K562 (cell line): ENCODE results near the gene GGA2. TPM values are rescaled to one million over a fixed set of nuclear protein-coding genes. Genes with fewer than 3 reads are reported as not detected.

Experiments
- ATAC-seq: fragments of 200-7000 bp; cut with Tn5 transposase; 3 replicates; pipeline ENCODE4 v1.9.1; 2020; ENCODE audit warnings: moderate library complexity
- BruUV-seq: library from RNA; stranded (reverse); fragments of 400-500 nt; replicated peaks from 2 replicates; lab custom pipeline; 2021; lab: Mats Ljungman, UMichigan
- CTCF ChIA-PET: fragments of 300-600 bp; formaldehyde crosslinking; extraction: SDS; loops from one replicate; lab custom pipeline; 2021; ENCODE audit warnings: low intra/inter-chr PET ratio; lab: Yijun Ruan, JAX
- POLR2A ChIA-PET: fragments of 300-600, 350-650 bp; sonication (Branson Sonifier 250); formaldehyde crosslinking; extraction: SDS; loops from one replicate; lab custom pipeline; 2021; ENCODE audit warnings: antibody characterized with exemption, inconsistent platforms; lab: Yijun Ruan, JAX
- DNase-seq, 4 experiments: peaks; one replicate each; pipeline versions ENCODE4 v3.0.0 to v3.0.0-alpha.2; 2011 to 2018; ENCODE audit warnings: low spot score in 3 of 4, mixed read lengths in 3 of 4; ENCODE audit errors: extremely low read depth in 1 of 4
- FAIRE-seq: peaks from 2 replicates; lab custom pipeline; 2011; peaks lifted over from hg19 to GRCh38; lab: Jason Lieb, UNC
- H2AFZ ChIP-seq: 2 replicates; pipeline ENCODE4 v1.6.0; 2011; ENCODE audit warnings: low read depth, low read length, control low read depth, inconsistent platforms
- H3K27ac ChIP-seq: fragments of 200-600 bp; 3 replicates; pipeline ENCODE4 v1.8.0; 2011; ENCODE audit warnings: low read depth, mild to moderate bottlenecking, control low read depth, inconsistent platforms, low read length, moderate library complexity, mixed read lengths; ENCODE audit errors: extremely low read depth
- H3K27me3 ChIP-seq, 2 experiments: fragments of 300-600 bp in 1 of 2; 2 replicates in 1 of 2; 3 replicates in 1 of 2; pipeline versions ENCODE4 v1.6.0 to v1.8.0; 2011; ENCODE audit warnings: inconsistent platforms in 2 of 2, low read length in 2 of 2, mild to moderate bottlenecking in 1 of 2, mixed read lengths in 1 of 2, moderate library complexity in 1 of 2; ENCODE audit not compliant: control insufficient read depth in 2 of 2, insufficient read depth in 2 of 2
- H3K36me3 ChIP-seq: fragments of 300-600 bp; 3 replicates; pipeline ENCODE4 v1.8.0; 2011; ENCODE audit warnings: mild to moderate bottlenecking, low read length, inconsistent platforms; ENCODE audit not compliant: control insufficient read depth, insufficient read depth
- H3K4me1 ChIP-seq, 2 experiments: fragments of 200-600 bp in 1 of 2; replicated peaks in 1 of 2; 2 replicates in 1 of 2; 3 replicates in 1 of 2; pipeline versions ENCODE4 v1.5.1 to v1.8.0; 2011; ENCODE audit warnings: inconsistent platforms in 2 of 2, low read length in 2 of 2, mild to moderate bottlenecking in 1 of 2, mixed read lengths in 1 of 2, moderate library complexity in 1 of 2; ENCODE audit not compliant: control insufficient read depth in 2 of 2, insufficient read depth in 2 of 2
- H3K4me2 ChIP-seq: 2 replicates; pipeline ENCODE4 v1.6.1; 2011; ENCODE audit warnings: low read length, control low read depth, inconsistent platforms, mixed read lengths; ENCODE audit not compliant: insufficient read depth
- H3K4me3 ChIP-seq: fragments of 200-600 bp; sonication (generic), shearing (Covaris generic); 2 replicates; pipeline ENCODE4 v1.5.1; 2016; ENCODE audit warnings: control low read depth, inconsistent platforms
- H3K79me2 ChIP-seq: fragments of 200-600 bp; 3 replicates; pipeline ENCODE4 v1.8.0; 2011; ENCODE audit warnings: low read length, inconsistent platforms; ENCODE audit not compliant: control insufficient read depth, insufficient read depth
- H3K9ac ChIP-seq, 2 experiments: 2 replicates each; pipeline versions ENCODE4 v1.6.0 to v1.6.1; 2011; ENCODE audit warnings: low read depth in 2 of 2, low read length in 2 of 2, control low read depth in 1 of 2, inconsistent platforms in 1 of 2, mild to moderate bottlenecking in 1 of 2, mixed read lengths in 1 of 2; ENCODE audit not compliant: insufficient read depth in 1 of 2
- H3K9me1 ChIP-seq: one replicate; pipeline ENCODE4 v1.6.0; 2011; ENCODE audit warnings: inconsistent platforms, mild to moderate bottlenecking, low read length, moderate library complexity; ENCODE audit not compliant: control insufficient read depth, insufficient read depth
- H3K9me3 ChIP-seq: replicated peaks from 2 replicates; pipeline ENCODE4 v1.5.1; 2011; ENCODE audit warnings: low read depth, low read length, inconsistent platforms; ENCODE audit not compliant: control insufficient read depth, insufficient read depth
- H4K20me1 ChIP-seq: replicated peaks from 2 replicates; pipeline ENCODE4 v1.6.1; 2011; ENCODE audit warnings: low read length, inconsistent platforms, mixed read lengths; ENCODE audit not compliant: control insufficient read depth, insufficient read depth
- BRD4 ChIP-seq: fragments of 200-600 bp; sonication (generic); IDR thresholded peaks from 2 replicates; pipeline ENCODE4 v1.6.1; 2017; ENCODE audit warnings: inconsistent platforms
- CCNT2 ChIP-seq: IDR thresholded peaks from 2 replicates; pipeline ENCODE4 v1.6.1; 2011; ENCODE audit warnings: borderline replicate concordance, low read depth, mild to moderate bottlenecking, moderate library complexity, mixed read lengths, low read length; ENCODE audit not compliant: insufficient read length; ENCODE audit errors: extremely low read depth
- EHMT2 ChIP-seq: fragments of 450-650 bp; IDR thresholded peaks from 2 replicates; pipeline ENCODE4 v1.6.1; 2018; ENCODE audit warnings: antibody characterized with exemption
- MNT ChIP-seq, 2 experiments: fragments of 450-650 bp; conservative IDR thresholded peaks; 2 replicates each; pipeline ENCODE4 v1.6.1; 2017; ENCODE audit warnings: mild to moderate bottlenecking in 2 of 2, moderate library complexity in 2 of 2
- NR2C2 ChIP-seq, 2 experiments: fragments of 200-800 bp in 1 of 2; sonication (Bioruptor generic) in 1 of 2; sonication (generic) in 1 of 2; formaldehyde crosslinking in 1 of 2; IDR thresholded peaks; 2 replicates each; pipeline versions ENCODE4 v1.6.1 to v1.8.0; 2016 to 2022; ENCODE audit warnings: mild to moderate bottlenecking in 1 of 2, missing compliant biosample characterization in 1 of 2, missing genetic modification characterization in 1 of 2, missing genetic modification reagents in 1 of 2
- RFX7 ChIP-seq: fragments of 250-450 bp; sonication (Bioruptor Pico); IDR thresholded peaks from 2 replicates; pipeline ENCODE4 v1.5.1; 2021; ENCODE audit warnings: mild to moderate bottlenecking
- SAP30 ChIP-seq: fragments of 200-600 bp; sonication (generic); IDR thresholded peaks from 2 replicates; pipeline ENCODE4 v1.6.1; 2012; ENCODE audit warnings: borderline replicate concordance, low read depth, mild to moderate bottlenecking, moderate library complexity, low read length, control low read depth, inconsistent platforms; ENCODE audit not compliant: insufficient read depth, poor library complexity, severe bottlenecking
- SNAPC5 ChIP-seq: fragments of 250-450 bp; sonication (Bioruptor Pico); IDR thresholded peaks from 2 replicates; pipeline ENCODE4 v1.8.0; 2021; ENCODE audit warnings: moderate library complexity, mild to moderate bottlenecking, inconsistent platforms
- THRB ChIP-seq: fragments of 450-650 bp; formaldehyde crosslinking; conservative IDR thresholded peaks from 2 replicates; pipeline ENCODE4 v1.4.0; 2022; ENCODE audit warnings: mild to moderate bottlenecking, missing genetic modification characterization
- U2AF2 ChIP-seq: fragments of 200-400 bp; formaldehyde crosslinking; optimal IDR thresholded peaks from 2 replicates; pipeline ENCODE3; 2017; ENCODE audit warnings: low read depth, mild to moderate bottlenecking, low read length
- ZNF583 ChIP-seq: fragments of 250-450 bp; sonication (Bioruptor Pico); IDR thresholded peaks from 2 replicates; pipeline ENCODE4 v1.4.0; 2020
- WGBS: fragments of 100-300 bp; shearing (Covaris generic); methylation state at CpG from one replicate; pipeline ENCODE4 v1.1.6; 2016; ENCODE audit warnings: low coverage, mixed read lengths; ENCODE audit not compliant: insufficient coverage; ENCODE audit errors: missing lambda C conversion rate; 5-methylcytosine and 5-hydroxymethylcytosine counted together
- in situ Hi-C: fragments of 300-500 bp; cut with MboI; formaldehyde crosslinking; loops from 4 replicates; pipeline ENCODE4 v1.15.0; 2018; ENCODE audit warnings: inconsistent platforms, mixed read lengths
- intact Hi-C: fragments of 100-400 bp; cut with micrococcal nuclease; formaldehyde crosslinking; loops from 2 replicates; pipeline ENCODE4 v1.14.2; 2022
- polyA plus RNA-seq, 8 experiments: library from polyadenylated mRNA; depleted of rRNA in 4 of 8; stranded (reverse) in 5 of 8; unstranded in 3 of 8; fragments of >200 nt; fragmentation: Nextera tagmentation in 2 of 8; fragmentation: Illumina TruSeq in 1 of 8; extraction: Ambion mirVana in 2 of 8; extraction: Trizol in 1 of 8; gene quantifications; 2 replicates each; pipeline versions ENCODE4 v1.2.1 to v1.2.3, GENCODE V29; 2011 to 2014; ENCODE audit warnings: inconsistent platforms in 1 of 8, missing spikeins in 1 of 8
- total RNA-seq, 7 experiments: library from RNA; depleted of rRNA in 6 of 7; stranded (reverse); fragments of >200 nt in 6 of 7; fragmentation: Illumina TruSeq in 2 of 7; extraction: Trizol in 2 of 7; gene quantifications; 2 replicates each; pipeline versions ENCODE4 v1.2.1 to v1.2.3, GENCODE V29; 2011 to 2021; ENCODE audit warnings: low replicate concordance in 1 of 7
- TF ChIP-seq, protein P1 (sequence below): sonication (generic); formaldehyde crosslinking; IDR thresholded peaks from 2 replicates; pipeline ENCODE4 v1.8.1; 2023; ENCODE audit warnings: mild to moderate bottlenecking, missing genetic modification reagents

Gene GGA2
- total and polyA plus RNA-seq, 9 of the 15 experiments (the other 6 are each of a cell fraction or from before 2014, with no cell fraction given), result 11.9 to 133 (median 66.3) TPM

DNA sequence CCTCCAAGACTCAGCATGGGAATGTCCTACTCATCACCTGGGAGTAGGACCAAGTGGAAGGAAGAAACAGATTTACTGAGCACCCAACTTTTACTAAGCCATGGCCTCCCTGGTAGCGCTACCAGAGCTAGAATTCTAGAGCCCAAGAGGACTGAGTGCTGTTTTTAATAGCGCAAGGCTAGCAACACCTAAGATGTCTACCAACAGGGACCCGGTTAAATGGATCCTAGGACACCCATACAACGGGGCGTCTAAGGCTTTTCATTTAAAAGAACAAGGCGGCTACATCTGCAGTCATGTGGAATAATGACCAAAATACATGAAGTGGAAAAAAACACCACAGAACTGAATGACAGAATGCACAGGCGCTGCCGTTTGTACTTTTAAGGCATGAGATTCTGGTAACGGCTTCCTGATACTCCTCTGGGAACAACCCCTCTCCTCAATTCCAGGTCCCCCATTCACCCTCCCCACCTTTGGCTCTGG, 5.1 kb downstream of the GGA2 start:
- DNase-seq, result no peak
- in situ Hi-C loops (no loop called here), intact Hi-C loops (loop anchor here (5.0 kb wide), 1 partner anchor 68 kb away; no protein-coding TSS in a partner anchor)
- Histone ChIP-seq H3K36me3 (peaks cover 53% of the 10 kb centered on the region), H3K4me3 (no peak overlapping the region), H3K9me1 (peaks cover 18% of the 10 kb centered on the region), H2AFZ (no peak overlapping the region), H3K4me2 (peak overlapping the region; percentile 53; the same call in 1 of the 2 replicates), H3K27me3 (no peaks in the 10 kb centered on the region), H3K9ac (peak overlapping the region in 1 of 2 experiments; percentile 83; a peak in 1 of 4 replicates), H4K20me1 (peaks cover 53% of the 10 kb centered on the region), H3K4me1 (peaks cover 36 to 48% of the 10 kb centered on the region in 2 experiments; a peak in 4 of 5 replicates), H3K79me2 (peaks cover 100% of the 10 kb centered on the region), H3K27ac (peak overlapping the region; percentile 4; the same call in 1 of the 3 replicates), H3K9me3 (no peaks in the 10 kb centered on the region)
- no TSS peak for BruUV-seq
- WGBS, result 50% methylated on average over 9 of the region's 9 CpGs
- ChIA-PET POLR2A (interaction anchor here (0.8 to 2.1 kb wide), 5 partner anchors 9 to 222 kb away, joined by 3 to 9 read pairs (median 4); no protein-coding TSS in a partner anchor), CTCF (no interaction called here)
- ATAC-seq, result peak; percentile 9; the same call in 2 of the 3 replicates
- no peak for TF ChIP-seq EHMT2
- TF ChIP-seq, protein P1, sequence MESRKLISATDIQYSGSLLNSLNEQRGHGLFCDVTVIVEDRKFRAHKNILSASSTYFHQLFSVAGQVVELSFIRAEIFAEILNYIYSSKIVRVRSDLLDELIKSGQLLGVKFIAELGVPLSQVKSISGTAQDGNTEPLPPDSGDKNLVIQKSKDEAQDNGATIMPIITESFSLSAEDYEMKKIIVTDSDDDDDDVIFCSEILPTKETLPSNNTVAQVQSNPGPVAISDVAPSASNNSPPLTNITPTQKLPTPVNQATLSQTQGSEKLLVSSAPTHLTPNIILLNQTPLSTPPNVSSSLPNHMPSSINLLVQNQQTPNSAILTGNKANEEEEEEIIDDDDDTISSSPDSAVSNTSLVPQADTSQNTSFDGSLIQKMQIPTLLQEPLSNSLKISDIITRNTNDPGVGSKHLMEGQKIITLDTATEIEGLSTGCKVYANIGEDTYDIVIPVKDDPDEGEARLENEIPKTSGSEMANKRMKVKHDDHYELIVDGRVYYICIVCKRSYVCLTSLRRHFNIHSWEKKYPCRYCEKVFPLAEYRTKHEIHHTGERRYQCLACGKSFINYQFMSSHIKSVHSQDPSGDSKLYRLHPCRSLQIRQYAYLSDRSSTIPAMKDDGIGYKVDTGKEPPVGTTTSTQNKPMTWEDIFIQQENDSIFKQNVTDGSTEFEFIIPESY (CRISPR knock-in tag), result peak; percentile 92
- TF ChIP-seq NR2C2 (CRISPR knock-in tag; IDR thresholded peaks at IDR 0.05), result no peak
- peak; percentile 32; the same call in 1 of the 2 replicates for TF ChIP-seq NR2C2 (tag; IDR thresholded peaks at IDR 0.05)
- no peak for TF ChIP-seq THRB (CRISPR knock-in tag)
- TF ChIP-seq CCNT2, result no peak
- TF ChIP-seq U2AF2, result no peak
- no peak for TF ChIP-seq SNAPC5 (CRISPR knock-in tag)
- TF ChIP-seq ZNF583 (CRISPR knock-in tag), result no peak
- peak in 1 of 2 experiments; percentile 9; a peak in 1 of 4 replicates for TF ChIP-seq MNT (conservative IDR thresholded peaks at IDR 0.05)
- TF ChIP-seq RFX7 (CRISPR knock-in tag), result no peak
- no peak for TF ChIP-seq BRD4
- no peak for TF ChIP-seq SAP30
- no peak for FAIRE-seq
